Measurements from ENCODE around the gene DFFA.

GRCh38 chr1:10498231-10498630, 25.9 kb upstream of the DFFA start:
- TF ChIP-seq, protein P1, sequence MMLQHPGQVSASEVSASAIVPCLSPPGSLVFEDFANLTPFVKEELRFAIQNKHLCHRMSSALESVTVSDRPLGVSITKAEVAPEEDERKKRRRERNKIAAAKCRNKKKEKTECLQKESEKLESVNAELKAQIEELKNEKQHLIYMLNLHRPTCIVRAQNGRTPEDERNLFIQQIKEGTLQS (CRISPR knock-in tag; conservative IDR thresholded peaks at IDR 0.05), result no peak
- TF ChIP-seq, protein P2, sequence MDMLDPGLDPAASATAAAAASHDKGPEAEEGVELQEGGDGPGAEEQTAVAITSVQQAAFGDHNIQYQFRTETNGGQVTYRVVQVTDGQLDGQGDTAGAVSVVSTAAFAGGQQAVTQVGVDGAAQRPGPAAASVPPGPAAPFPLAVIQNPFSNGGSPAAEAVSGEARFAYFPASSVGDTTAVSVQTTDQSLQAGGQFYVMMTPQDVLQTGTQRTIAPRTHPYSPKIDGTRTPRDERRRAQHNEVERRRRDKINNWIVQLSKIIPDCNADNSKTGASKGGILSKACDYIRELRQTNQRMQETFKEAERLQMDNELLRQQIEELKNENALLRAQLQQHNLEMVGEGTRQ (CRISPR knock-in tag; IDR thresholded peaks at IDR 0.05), result no peak
- TF ChIP-seq, protein P3, sequence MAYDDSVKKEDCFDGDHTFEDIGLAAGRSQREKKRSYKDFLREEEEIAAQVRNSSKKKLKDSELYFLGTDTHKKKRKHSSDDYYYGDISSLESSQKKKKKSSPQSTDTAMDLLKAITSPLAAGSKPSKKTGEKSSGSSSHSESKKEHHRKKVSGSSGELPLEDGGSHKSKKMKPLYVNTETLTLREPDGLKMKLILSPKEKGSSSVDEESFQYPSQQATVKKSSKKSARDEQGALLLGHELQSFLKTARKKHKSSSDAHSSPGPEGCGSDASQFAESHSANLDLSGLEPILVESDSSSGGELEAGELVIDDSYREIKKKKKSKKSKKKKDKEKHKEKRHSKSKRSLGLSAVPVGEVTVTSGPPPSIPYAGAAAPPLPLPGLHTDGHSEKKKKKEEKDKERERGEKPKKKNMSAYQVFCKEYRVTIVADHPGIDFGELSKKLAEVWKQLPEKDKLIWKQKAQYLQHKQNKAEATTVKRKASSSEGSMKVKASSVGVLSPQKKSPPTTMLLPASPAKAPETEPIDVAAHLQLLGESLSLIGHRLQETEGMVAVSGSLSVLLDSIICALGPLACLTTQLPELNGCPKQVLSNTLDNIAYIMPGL (CRISPR knock-in tag; IDR thresholded peaks at IDR 0.05), result no peak
- no peak for TF ChIP-seq CTCF (IDR thresholded peaks at IDR 0.05)
- TF ChIP-seq RELA (CRISPR knock-in tag; IDR thresholded peaks at IDR 0.05; ENCODE audit: borderline replicate concordance), result no peak
- TF ChIP-seq, protein P4, sequence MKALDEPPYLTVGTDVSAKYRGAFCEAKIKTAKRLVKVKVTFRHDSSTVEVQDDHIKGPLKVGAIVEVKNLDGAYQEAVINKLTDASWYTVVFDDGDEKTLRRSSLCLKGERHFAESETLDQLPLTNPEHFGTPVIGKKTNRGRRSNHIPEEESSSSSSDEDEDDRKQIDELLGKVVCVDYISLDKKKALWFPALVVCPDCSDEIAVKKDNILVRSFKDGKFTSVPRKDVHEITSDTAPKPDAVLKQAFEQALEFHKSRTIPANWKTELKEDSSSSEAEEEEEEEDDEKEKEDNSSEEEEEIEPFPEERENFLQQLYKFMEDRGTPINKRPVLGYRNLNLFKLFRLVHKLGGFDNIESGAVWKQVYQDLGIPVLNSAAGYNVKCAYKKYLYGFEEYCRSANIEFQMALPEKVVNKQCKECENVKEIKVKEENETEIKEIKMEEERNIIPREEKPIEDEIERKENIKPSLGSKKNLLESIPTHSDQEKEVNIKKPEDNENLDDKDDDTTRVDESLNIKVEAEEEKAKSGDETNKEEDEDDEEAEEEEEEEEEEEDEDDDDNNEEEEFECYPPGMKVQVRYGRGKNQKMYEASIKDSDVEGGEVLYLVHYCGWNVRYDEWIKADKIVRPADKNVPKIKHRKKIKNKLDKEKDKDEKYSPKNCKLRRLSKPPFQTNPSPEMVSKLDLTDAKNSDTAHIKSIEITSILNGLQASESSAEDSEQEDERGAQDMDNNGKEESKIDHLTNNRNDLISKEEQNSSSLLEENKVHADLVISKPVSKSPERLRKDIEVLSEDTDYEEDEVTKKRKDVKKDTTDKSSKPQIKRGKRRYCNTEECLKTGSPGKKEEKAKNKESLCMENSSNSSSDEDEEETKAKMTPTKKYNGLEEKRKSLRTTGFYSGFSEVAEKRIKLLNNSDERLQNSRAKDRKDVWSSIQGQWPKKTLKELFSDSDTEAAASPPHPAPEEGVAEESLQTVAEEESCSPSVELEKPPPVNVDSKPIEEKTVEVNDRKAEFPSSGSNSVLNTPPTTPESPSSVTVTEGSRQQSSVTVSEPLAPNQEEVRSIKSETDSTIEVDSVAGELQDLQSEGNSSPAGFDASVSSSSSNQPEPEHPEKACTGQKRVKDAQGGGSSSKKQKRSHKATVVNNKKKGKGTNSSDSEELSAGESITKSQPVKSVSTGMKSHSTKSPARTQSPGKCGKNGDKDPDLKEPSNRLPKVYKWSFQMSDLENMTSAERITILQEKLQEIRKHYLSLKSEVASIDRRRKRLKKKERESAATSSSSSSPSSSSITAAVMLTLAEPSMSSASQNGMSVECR (CRISPR knock-in tag; IDR thresholded peaks at IDR 0.05; ENCODE audit: borderline replicate concordance), result no peak
- no peak for TF ChIP-seq SOX15 (CRISPR knock-in tag; IDR thresholded peaks at IDR 0.05)
- no peak for TF ChIP-seq ZNF425 (CRISPR knock-in tag; conservative IDR thresholded peaks at IDR 0.05)

All from WTC11 (cell line).